ENCODE measurements around the gene HERC5. TPM values are rescaled to one million over a fixed set of nuclear protein-coding genes. Genes with fewer than 3 reads are reported as not detected.

The HERC5 gene
- total RNA-seq, 2 experiments from 2014 or later: 30.2 TPM

GRCh38 chr4:88549815-88550214 is 92.9 kb downstream of the HERC5 start:
- ATAC-seq: no peak
- no peaks in the 10 kb centered on the region for H3K4me1 Mint-ChIP-seq (ENCODE audit: low read depth)

More at GRCh38 chr4:88549815-88550214, 92.9 kb downstream of the HERC5 start:
- H3K4me3 Mint-ChIP-seq: no peak overlapping the region
- H3K27ac Mint-ChIP-seq: no peak overlapping the region
- no peaks in the 10 kb centered on the region for H3K9me3 Mint-ChIP-seq (ENCODE audit: insufficient read depth)
- no peaks in the 10 kb centered on the region for H3K36me3 Mint-ChIP-seq (ENCODE audit: low read depth)
- no peak for DNase-seq
- POLR2A ChIA-PET: no interaction called here
- H3K27me3 Mint-ChIP-seq (ENCODE audit: low read depth): peaks cover 2% of the 10 kb centered on the region
- CTCF ChIA-PET: no interaction called here

Other genes with a start within 250 kb of the HERC5 start
- gene PPM1K, start 172.6 kb upstream of the HERC5 start, total RNA-seq: 10 to 100 TPM; 58.4 to 59.3 TPM
- gene HERC6, start 78.3 kb upstream of the HERC5 start, total RNA-seq: 10 to 100 TPM; 25.5 to 26.9 TPM
- gene PYURF, start 66.7 kb downstream of the HERC5 start, total RNA-seq: 10 to 100 TPM; 43.7 to 48.7 TPM
- gene HERC3, start 135.4 kb downstream of the HERC5 start, total RNA-seq: 10 to 100 TPM; 22.7 to 26.1 TPM
- 1 to 10 TPM; 4.6 to 4.8 TPM for gene NAP1L5, start 240.7 kb downstream of the HERC5 start, total RNA-seq

Data from activated CD8-positive, alpha-beta T cell treated with anti-CD3 and anti-CD28 coated beads, Interleukin-2, amount 10 ng/mL, durations not matched to agents 7 days and 5 days (primary cell).